Right ventricle myocardium superior (tissue), 1 donor: ENCODE results near the gene CRADD. TPM values are rescaled to one million over a fixed set of nuclear protein-coding genes. Genes with fewer than 3 reads are reported as not detected.

Source experiments
- ATAC-seq: fragments of 200-7000 bp; cut with Tn5 transposase; one replicate; pipeline ENCODE4 v1.9.1; 2020; ENCODE audit warnings: mild to moderate bottlenecking; ENCODE audit not compliant: poor library complexity
- DNase-seq: peaks from one replicate; pipeline ENCODE4 v3.0.0-alpha.2; 2020
- intact Hi-C: fragments of 100-400 bp; cut with DNase I; formaldehyde crosslinking; loops from one replicate; pipeline ENCODE4 v1.11.2; 2022
- total RNA-seq: library from RNA; stranded (reverse); fragmentation: NEBNext Ultra II Directional; extraction: Animal tissue kit (Norgen Biotek cat#: 25700); gene quantifications from one replicate; pipeline ENCODE4 v1.2.1, GENCODE V29; 2021
- donor health status: DM: no; HTN: yes; CAD: no; lungs with severe emphysema.

Gene CRADD
- total RNA-seq, 1 donor from 2014 or later: 35.8 TPM

DNA sequence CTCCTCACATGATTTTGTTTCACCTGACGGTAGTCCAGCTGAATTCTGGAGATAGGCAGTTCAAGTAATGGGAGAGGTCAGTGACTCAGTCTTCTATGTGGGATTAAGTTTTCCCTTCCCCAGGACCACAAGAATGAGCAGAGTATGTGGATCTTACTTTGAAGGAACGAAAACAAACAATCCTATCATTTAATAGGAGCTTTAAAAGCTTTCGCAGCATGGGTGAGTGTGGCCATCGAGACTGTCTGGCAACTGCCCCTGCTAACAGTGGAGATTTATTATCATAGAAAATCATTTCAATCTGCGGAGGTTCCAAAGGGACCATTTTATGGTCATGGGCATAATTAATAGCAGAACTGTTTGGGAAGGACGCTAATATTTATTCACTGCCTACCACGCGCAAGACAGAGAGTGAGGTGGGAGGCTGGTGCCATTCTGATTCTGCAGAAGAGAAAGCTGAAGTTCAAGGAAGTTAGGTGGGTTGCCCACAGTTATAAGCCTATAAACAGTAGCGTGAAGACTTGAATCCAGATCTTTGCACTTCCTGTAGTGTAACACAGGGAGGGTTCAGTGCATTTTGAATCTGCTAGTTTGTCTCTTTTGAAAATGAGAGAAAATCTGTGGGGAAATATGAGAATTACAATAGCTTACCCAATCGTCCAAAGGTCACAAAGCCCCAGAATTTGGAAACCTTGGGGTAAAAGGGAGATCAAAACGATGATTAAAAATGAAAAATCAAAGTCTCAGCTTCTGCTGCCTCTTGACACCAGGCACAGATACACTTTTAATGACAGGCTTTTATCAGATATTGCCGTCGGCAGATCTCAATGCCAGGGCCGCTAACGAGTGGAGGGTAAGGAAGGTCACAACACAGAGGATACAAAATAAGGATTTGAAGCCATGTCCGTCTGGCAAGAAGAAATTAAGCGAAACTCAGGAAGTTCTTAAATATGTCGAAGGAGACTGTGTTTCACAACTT, 209.6 kb downstream of the CRADD start:
- DNase-seq (no peak), ATAC-seq (no peak)
- intact Hi-C loops: no loop called here

DNA sequence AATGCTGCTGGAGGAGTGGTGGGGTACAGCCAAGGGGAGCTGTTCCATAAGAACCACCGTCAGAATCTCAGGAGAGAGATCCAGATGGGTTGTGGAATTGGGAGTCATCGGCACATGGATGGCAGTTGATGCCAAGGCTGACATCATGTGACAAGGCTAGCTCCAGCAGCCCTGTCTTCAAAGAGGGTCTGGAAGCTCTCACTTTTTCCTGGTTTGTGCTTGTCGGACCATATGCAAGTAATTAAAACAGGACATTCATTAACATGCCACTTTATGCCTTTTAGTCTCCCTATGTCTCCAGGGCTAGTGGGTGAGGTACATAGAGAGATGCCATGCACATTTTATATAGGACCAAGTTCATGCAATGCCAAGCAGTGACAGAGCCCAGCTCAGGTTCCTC, 211.8 kb downstream of the CRADD start:
- ATAC-seq (no peak), DNase-seq (no peak)
- intact Hi-C loops: no loop called here

DNA sequence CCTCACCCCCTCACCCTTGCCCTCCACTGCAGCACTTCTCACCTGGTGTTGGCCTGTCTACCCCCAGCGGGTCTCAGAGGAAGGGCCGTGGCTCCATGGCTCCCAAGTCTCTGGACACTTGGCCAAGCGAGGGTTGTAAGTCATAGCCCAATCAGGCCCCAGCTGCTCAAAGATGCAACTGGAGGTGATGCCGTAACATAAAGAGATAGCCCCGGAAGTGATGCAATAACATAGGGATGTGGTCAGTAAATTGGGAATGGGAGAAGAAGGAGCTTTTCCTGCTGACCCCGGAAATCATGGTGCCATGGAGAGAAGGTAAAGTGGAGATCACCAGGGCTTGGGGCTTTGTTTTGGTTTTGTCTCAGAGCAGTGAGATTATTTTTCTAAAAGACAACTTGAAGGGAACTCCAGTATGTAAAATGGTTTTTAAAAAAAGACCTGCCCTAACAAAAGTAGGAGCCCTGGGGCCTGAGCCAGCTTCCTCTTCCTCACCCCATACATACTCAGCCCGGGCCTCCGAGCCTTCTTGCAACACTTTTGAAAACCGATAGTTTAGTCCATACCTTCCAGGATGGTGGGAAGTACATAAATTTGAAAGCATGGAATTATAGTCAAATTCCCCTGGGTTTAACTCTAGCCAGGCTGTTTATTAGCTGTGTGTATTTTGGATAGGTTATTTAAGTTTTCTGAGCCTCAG, 212.5 kb downstream of the CRADD start:
- DNase-seq (peak; percentile 47), ATAC-seq (no peak)
- intact Hi-C loops: loop anchor here (10.0 kb wide), 2 partner anchors 75 to 115 kb away; no protein-coding TSS in a partner anchor

DNA sequence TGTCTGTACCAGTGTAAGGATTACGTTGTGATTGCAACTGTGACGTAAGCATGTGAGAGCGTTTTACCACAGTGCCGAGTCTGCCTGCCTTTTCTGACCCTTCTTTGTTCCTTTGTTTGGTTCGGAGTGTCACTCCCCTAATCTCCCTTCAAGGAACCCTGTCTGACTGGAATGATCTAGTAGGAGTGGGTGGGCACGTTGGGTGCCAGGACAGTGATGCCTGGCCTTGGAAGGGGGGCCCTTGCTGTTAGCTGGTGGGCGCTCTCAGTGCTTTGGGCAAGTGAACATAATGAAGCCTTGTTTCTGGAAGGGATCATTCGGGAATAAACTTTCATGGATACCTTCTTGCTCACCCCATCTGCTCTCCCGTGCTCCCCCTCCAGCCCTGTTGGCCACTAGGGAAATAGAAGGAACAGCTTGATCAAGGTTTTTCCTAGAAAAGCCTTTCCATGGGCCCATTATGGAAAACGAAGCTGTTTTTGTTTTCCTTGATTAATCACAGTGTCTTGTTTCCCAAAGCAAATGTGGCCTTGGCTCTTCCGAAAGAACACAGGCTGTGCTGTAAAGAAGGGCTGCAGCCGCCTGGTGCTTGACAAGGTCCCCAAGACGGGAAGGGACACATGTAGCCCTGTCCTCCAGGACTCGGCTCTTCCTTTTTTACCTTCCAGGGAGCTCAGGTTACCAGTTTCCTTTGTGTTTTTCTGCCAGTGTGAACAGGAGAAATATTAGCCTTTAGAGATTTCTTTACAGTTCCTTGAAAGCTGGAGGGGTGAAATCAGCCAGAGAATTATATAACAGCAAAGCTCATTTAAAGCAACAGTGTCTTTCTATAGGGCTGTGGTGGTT, 215.5 kb downstream of the CRADD start:
- intact Hi-C loops: loop anchor here (10.0 kb wide), 2 partner anchors 78 to 118 kb away; no protein-coding TSS in a partner anchor
- DNase-seq: no peak
- ATAC-seq: no peak

DNA sequence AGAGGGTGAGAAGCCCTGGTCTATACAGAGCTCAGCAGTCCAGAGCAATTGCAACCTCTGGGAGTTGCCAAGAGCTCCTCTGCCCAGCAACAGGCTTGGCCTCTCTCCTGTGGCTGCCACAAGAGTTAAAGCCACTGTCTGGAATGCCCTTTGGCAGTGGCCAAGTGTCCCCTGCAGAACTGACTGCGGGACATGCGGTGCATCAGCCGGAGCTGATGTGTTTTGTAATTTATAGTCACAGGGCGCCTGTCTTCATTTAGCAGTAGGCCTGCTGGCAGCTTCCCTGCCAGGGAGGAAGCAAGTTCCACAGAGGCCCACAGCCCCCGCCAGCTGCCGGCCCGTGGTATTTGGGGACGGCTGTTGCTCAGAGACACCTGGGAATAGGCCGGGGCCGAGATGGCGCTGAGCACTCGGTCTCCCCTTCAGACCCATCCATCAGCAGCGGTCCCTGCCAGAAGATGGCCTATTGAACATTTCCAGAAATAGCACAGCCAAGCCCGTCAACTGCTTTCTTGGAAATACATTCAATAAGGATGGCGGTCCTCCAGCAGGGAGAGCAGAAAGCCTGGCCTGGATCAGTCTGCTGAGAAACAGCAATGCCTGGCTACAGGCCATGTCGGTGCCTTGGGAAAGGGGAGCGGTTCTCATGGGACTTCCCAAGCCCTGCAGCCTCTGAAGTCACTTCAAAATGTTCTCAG, 217.4 kb downstream of the CRADD start:
- DNase-seq (peak; percentile 94), ATAC-seq (peak; percentile 92)
- intact Hi-C loops: loop anchor here (5.0 to 10.0 kb wide), 3 partner anchors 80 to 322 kb away; partner anchors contain the start of gene SOCS2

DNA sequence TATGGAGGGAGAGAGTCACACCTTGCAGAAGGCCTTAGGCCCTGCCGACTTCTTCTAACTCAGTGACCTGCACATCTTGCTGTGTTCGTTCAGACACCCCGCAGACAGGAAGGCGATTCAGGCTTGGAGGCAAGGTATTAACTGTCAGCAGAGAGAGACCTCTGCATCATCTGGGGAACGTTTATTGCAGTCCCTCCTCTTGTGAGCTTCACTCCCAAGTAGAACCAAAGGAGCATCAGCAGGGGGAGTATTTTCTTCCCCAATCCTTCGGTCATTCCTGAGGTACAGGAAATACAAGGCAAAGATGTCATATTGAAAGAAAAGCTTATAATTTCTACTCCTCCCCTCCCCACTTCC, 217.9 kb downstream of the CRADD start:
- ATAC-seq: no peak
- intact Hi-C loops: loop anchor here (5.0 to 10.0 kb wide), 3 partner anchors 80 to 323 kb away; partner anchors contain the start of gene SOCS2

DNA sequence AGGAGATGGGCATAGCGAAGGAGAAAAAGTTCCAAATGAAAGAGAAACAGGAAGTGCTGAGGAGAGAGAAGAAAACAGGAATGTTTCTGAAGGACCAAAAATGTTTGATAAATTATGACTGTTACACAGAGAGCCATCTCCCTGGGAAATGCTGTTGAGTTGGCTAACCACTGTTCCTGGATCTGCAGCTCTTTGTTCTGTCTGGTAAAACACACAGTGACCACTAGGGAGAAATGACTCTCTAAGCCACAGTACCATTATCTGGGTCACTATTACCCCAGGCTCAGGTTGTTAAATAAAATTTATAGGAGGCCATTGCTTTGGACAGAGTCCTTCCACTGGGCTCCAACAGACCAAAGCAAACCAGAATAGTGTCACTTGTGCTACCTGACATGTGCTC, 219.3 kb downstream of the CRADD start:
- ATAC-seq (no peak), DNase-seq (no peak)
- intact Hi-C loops: loop anchor here (5.0 to 10.0 kb wide), 3 partner anchors 82 to 324 kb away; partner anchors contain the start of gene SOCS2

More for the DNA sequence above, 217.9 kb downstream of the CRADD start:
- no peak for DNase-seq

DNA sequence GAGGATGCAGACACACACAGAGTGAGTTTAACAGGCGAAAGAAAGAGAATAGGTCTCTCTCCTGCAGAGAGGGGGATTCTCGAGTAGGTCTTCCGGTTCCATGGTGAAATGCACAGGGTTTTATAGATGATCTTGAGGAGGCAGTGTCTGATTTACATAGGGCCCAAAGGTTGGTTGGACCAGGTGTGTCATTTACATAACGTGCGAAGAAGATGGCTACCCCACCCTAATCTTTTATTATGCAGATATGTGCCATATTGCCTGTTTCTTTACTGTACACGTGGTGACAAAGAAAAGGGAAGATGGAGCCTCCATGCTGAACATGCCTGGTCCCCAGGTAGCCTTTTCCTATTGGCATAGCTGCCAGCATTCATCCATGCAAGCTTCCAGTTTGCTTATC, 219.8 kb downstream of the CRADD start:
- intact Hi-C loops: loop anchor here (5.0 to 10.0 kb wide), 3 partner anchors 82 to 325 kb away; partner anchors contain the start of gene SOCS2
- no peak for ATAC-seq
- DNase-seq: no peak

DNA sequence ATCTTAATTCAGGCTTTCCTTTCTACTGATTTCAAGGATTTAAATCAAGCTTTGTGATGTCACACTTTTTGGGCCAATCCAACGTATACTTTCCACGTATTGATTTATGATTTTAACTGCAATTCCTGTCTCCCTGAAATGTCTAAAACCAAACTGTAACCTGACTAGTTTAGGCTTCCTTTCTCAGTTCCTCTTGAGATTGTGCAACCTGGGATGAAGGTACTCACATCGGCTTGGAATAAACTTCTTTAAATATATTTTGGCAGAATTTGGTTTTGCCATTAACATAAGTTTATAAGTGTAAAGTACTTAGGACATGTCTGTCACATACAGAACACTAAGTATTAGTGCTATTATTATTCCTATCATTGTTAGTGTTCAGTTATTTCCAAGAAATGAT, 224.6 kb downstream of the CRADD start:
- DNase-seq (no peak), ATAC-seq (no peak)
- intact Hi-C loops: no loop called here

DNA sequence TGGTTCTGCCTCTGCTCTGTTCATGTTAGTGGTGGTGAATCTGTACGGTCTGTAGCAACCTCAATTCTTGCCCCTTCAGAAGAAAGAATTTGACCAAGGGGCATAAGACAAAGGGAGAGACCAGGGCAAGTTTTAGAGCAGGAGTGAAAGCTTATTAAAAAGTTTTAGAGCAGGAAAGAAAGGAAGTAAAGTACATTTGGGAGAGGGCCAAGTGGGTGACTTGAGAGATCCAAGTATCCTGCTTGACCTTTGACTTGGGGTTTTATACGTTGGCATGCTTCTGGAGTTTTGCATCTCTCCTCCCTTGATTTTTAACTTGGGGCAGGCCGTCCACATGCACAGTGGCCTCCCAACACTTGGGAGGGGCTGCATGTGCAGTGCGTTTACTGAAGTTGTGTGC, 225.0 kb downstream of the CRADD start:
- intact Hi-C loops: no loop called here

DNA sequence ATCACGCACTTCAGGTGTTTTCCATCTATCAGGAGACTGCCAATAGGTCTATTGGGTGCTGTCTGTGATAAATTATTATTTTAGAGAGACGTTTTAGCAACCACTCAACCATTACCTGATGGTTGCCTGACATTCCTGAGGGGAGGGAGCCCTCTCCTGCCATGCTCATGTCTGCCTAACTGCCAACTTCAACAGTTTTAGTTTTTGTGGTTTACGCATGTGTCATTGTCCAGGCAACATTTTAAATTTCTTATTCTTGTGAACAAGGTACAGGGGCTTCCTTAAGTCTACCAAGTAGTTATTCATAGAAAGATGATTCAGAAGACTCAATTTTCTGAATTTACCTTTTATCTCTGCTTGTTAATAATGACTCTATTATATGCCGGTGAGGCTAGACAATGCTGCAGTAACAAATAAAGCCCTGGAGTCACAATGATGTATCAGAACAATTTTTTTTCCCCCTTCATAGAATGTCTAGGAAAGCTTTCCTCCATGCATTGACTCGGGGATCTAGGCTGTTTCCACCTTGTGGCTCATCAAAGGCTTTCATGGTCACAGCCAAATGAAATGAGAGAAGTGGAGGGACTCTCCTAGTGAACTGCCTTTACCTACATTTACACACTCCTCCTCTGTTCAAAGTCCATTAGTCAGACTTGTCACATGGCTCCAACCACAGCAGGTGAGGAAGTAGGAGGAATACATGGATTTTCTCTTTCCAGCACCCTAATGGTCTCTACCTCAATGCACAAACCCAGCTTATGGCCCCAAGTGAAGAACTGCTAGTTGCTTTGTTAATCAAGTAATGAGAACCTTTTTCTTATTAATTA, 225.8 kb downstream of the CRADD start:
- ATAC-seq: no peak
- intact Hi-C loops: no loop called here
- DNase-seq: no peak

More for the DNA sequence above, 225.0 kb downstream of the CRADD start:
- DNase-seq (no peak), ATAC-seq (no peak)

DNA sequence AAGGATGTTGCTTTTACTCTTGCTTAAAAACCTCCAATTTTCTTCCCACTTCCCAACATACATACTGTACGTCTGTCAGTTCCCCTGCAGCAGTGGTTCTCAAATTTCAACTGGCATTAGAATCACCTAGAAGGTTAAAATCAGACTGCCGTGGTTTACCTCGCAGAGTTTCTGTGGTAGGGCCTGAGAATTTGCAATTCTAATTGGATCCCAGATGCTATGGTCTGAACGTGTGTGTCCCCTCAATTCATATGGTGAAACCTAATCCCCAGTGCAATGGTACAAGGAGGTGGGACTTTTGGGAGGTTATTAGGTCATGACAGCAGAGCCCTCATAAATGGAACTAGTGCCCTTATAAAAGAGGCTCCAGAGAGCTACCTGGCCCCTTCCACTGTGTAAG, 226.9 kb downstream of the CRADD start:
- DNase-seq (no peak), ATAC-seq (no peak)
- intact Hi-C loops: no loop called here

DNA sequence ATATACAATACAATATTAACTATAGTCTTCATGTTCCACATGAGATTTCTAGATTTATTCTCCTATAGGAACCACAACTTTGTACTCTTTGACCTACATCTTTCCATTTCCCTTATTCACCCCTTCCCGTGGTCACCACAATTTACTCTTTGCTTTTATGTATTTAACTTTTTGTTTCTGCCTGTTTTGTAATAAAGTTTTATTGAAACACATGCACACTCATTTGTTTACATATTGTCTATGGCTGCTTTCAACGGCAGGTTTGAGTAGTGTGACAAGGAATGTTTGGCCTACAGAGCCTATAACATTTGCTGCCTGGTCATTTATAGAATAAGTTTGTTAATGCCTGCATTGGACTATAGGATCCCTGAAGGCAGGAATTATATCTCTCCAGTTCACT, 231.1 kb downstream of the CRADD start:
- no peak for ATAC-seq
- intact Hi-C loops: no loop called here

DNA sequence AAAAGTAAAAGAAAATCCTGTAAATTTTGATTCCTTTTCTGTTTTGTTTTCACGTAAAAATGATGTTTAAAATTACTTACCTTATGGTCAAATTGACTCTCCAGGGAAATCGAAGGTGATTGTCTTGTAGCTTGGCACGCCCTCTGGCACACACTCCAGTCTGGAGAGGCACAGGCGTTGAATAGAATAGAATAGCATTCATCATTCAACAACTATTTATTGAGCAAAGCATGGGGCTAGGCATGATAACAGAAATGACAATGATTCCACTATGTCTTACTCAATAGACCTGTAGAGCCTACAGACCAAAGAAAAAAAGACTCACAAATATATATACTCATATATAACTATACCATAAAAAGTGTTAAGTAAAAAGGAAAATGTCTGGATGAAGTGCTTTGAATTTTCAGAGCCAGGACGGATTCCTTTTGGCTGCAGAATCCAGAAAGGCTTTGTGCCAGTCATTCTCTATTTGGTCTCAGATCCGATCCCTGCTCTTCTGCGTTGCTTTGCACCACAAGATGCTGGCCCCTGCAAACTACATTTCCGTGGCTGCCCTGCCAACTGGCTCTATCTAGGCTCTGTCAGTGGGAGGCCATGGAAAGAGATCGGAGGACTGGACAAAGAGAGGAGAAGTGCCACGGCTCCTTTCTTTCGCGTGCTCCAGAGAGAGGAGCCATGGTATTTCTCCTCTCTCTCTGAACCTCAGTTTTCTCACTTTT, 231.8 kb downstream of the CRADD start:
- peak; percentile 84 for ATAC-seq
- intact Hi-C loops: no loop called here
- peak; percentile 55 for DNase-seq

More for the DNA sequence above, 231.1 kb downstream of the CRADD start:
- DNase-seq: no peak

DNA sequence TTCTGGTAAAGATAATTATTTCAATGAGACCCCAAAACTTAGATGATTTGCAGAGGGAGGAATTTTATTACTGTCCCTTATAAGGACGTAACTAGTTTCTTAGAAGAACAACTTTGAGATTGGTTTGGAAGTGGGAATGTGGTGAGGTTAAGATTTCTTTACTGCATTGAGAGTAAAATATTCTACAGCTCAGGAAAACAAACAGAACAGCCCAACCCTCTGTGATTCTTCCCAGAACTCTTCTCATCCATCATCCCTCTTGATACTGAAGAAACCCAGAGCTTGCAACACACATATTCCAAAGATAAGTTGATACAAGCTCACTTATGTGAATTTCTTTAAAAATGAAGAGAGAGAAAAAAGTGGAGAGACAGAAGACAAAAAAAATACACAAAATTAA, 234.2 kb downstream of the CRADD start:
- DNase-seq (no peak), ATAC-seq (no peak)
- intact Hi-C loops: no loop called here

DNA sequence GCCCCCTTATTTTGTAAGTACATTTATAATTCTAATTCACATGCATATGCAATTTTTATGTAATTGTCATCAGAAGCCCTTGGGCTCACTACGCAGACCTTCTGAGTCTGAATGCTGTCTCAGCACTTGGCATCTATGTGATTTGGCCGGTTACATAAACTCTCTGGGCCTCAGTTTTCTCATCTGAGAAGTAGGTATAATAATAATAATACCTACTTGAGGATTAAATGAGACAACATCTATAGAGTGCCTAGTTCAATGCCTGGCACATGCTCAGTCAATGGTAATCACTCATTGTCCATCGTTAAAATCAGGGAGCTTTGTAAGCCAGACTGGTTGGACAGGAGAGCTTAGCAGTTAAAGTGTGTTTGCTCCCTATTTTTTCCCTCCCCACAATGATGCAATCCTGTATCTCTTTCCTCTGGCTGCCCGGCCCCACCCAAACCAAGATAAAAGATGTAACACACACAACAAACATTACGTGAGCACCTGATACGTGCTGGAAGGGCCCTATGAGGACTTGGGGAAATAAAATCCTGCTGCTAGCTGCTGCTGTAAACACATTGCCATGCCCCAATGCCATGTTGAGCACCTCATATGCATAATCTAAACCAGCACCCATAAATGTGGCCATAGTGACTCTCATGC, 235.0 kb downstream of the CRADD start:
- intact Hi-C loops: no loop called here
- no peak for DNase-seq
- ATAC-seq: no peak
